ENCODE measurements around the gene FOXP3.
"Not testable (repeated sequence)": the region's sequence is repeated elsewhere in the genome, so short reads cannot be mapped to it uniquely, and the experiment has no call there.

Gene FOXP3

GRCh38 chrX:49264460-49264859 is at the start of gene FOXP3:
FOXP3 (minus strand) TSS chrX:49264710; CDS start chrX:49258505, 6,205 bp downstream.
- peak in 1 of 2 donors; percentile 16 for DNase-seq

GRCh38 chrX:49312176-49312575 is 47.7 kb upstream of the FOXP3 start:
- DNase-seq = no peak

GRCh38 chrX:49310371-49310770 is 45.9 kb upstream of the FOXP3 start:
- no peak for DNase-seq

- peak in 1 of 2 donors; percentile 29 for DNase-seq
Observed at GRCh38 chrX:49309401-49309981, 45.0 kb upstream of the FOXP3 start.

- DNase-seq = peak; percentile 26 to 43
Observed at GRCh38 chrX:49308604-49309269, 44.2 kb upstream of the FOXP3 start.

GRCh38 chrX:49307775-49308174 is 43.3 kb upstream of the FOXP3 start:
- DNase-seq = not testable (repeated sequence)

GRCh38 chrX:49303346-49303745 is 38.8 kb upstream of the FOXP3 start, which contains the start of gene GAGE10:
GAGE10 (plus strand) TSS chrX:49303646; CDS start chrX:49304860, 1,214 bp downstream.
- DNase-seq = no peak

GRCh38 chrX:49300703-49301102 is 36.2 kb upstream of the FOXP3 start:
- DNase-seq = no peak

GRCh38 chrX:49299293-49299692 is 34.8 kb upstream of the FOXP3 start:
- not testable (repeated sequence) for DNase-seq

- DNase-seq = no peak
Observed at GRCh38 chrX:49292400-49293362, 28.2 kb upstream of the FOXP3 start.

- DNase-seq = peak; percentile 67
Observed at GRCh38 chrX:49291615-49292337, 27.3 kb upstream of the FOXP3 start.

- DNase-seq = no peak
Observed at GRCh38 chrX:49290215-49290614, 25.7 kb upstream of the FOXP3 start.

- no peak for DNase-seq
Observed at GRCh38 chrX:49287665-49288064, 23.2 kb upstream of the FOXP3 start.

- DNase-seq = no peak
Observed at GRCh38 chrX:49286581-49286980, 22.1 kb upstream of the FOXP3 start.

- no peak for DNase-seq
Observed at GRCh38 chrX:49286136-49286535, 21.6 kb upstream of the FOXP3 start.

- no peak for DNase-seq
Observed at GRCh38 chrX:49284212-49284611, 19.7 kb upstream of the FOXP3 start.

- no peak for DNase-seq
Observed at GRCh38 chrX:49282647-49283011, 18.1 kb upstream of the FOXP3 start.

- DNase-seq = no peak
Observed at GRCh38 chrX:49278081-49278480, 13.6 kb upstream of the FOXP3 start.

- DNase-seq = peak in 1 of 2 donors; percentile 19
Observed at GRCh38 chrX:49277535-49277830, 13.0 kb upstream of the FOXP3 start.

- no peak for DNase-seq
Observed at GRCh38 chrX:49276671-49277534, 12.4 kb upstream of the FOXP3 start.

GRCh38 chrX:49276207-49276606 is 11.7 kb upstream of the FOXP3 start:
- DNase-seq = no peak

GRCh38 chrX:49273181-49273727 is 8.7 kb upstream of the FOXP3 start:
- peak; percentile 57 to 84 for DNase-seq

Measured in CD4-positive, alpha-beta T cell treated with Interleukin-4 for 1 hour (primary cell).